Ovary (tissue), 10 donors: ENCODE results near the gene FAM222A. TPM values are rescaled to one million over a fixed set of nuclear protein-coding genes. Genes with fewer than 3 reads are reported as not detected.
A peak's percentile ranks its signal among the peaks of the same experiment; 100 is the strongest.

Source experiments
- DNase-seq, 5 donors: peaks; one replicate each; pipeline ENCODE4 v3.0.0-alpha.2; 2019 to 2020
- H3K27ac ChIP-seq, 2 donors: fragments of 200-600 bp; one replicate each; pipeline versions ENCODE4 v1.5.1 to v1.8.0; 2019 to 2022
- H3K27me3 ChIP-seq: fragments of 200-600 bp; one replicate; pipeline ENCODE4 v1.8.0; 2022
- H3K36me3 ChIP-seq: fragments of 200-600 bp; sonication (generic); one replicate; pipeline ENCODE4 v1.5.1; 2019
- H3K4me1 ChIP-seq: one replicate; pipeline ENCODE4 v1.8.1; 2013; ENCODE audit warnings: mild to moderate bottlenecking, moderate library complexity; ENCODE audit not compliant: insufficient read depth
- H3K4me3 ChIP-seq: fragments of 200-600 bp; sonication (generic); one replicate; pipeline ENCODE4 v1.5.1; 2017
- H3K9me3 ChIP-seq, 2 donors: fragments of 200-600 bp in 1 of 2; sonication (generic) in 1 of 2; one replicate each; pipeline versions ENCODE4 v1.5.1 to v1.8.1; 2013 to 2019; ENCODE audit warnings: mild to moderate bottlenecking in 1 of 2, moderate library complexity in 1 of 2
- CTCF ChIP-seq, 3 donors: fragments of 450-650 bp in 2 of 3; fragments of 200-600 bp in 1 of 3; IDR thresholded peaks; one replicate each; pipeline versions ENCODE4 v1.5.1 to v1.8.0; 2016 to 2022; ENCODE audit warnings: antibody characterized with exemption in 3 of 3, mild to moderate bottlenecking in 1 of 3
- EP300 ChIP-seq: sonication (generic); formaldehyde crosslinking; IDR thresholded peaks from one replicate; pipeline ENCODE4 v1.6.1; 2017; ENCODE audit warnings: antibody characterized with exemption
- POLR2A ChIP-seq: fragments of 450-650 bp; IDR thresholded peaks from one replicate; pipeline ENCODE4 v1.6.1; 2017; ENCODE audit warnings: antibody characterized with exemption, mild to moderate bottlenecking, moderate library complexity
- WGBS, 3 donors: extraction: QIAGEN DNeasy Blood & Tissue Kit in 1 of 3; methylation state at CpG; one replicate each; pipeline versions ENCODE4 v1.1.5 to v1.1.7; 2013 to 2017; 5-methylcytosine and 5-hydroxymethylcytosine counted together
- intact Hi-C, 4 donors: fragments of 100-400 bp; cut with DNase I; formaldehyde crosslinking; loops; one replicate each; pipeline versions ENCODE4 v1.11.0 to v1.15.1; 2022 to 2023
- long read RNA-seq, 3 donors: library from polyadenylated mRNA in 2 of 3; unstranded in 2 of 3; transcript quantifications; one replicate each; pipeline ENCODE4 v2.0.0 and lab custom pipeline, GENCODE V29; 2021 to 2026
- polyA plus RNA-seq, 2 donors: library from polyadenylated mRNA; stranded (reverse); fragments of 200-250 nt in 1 of 2; fragments of 350-450 nt in 1 of 2; fragmentation: Illumina TruSeq in 1 of 2; extraction: RNeasy Lipid Tissue Mini Kit (QIAGEN cat#74804) in 1 of 2; gene quantifications; one replicate each; pipeline ENCODE4 v1.2.3, GENCODE V29; 2013 to 2014
- total RNA-seq, 7 donors: library from RNA; depleted of rRNA in 2 of 7; stranded (reverse); fragments of >200 nt in 2 of 7; fragmentation: NEBNext Ultra II Directional in 3 of 7; extraction: Animal tissue kit (Norgen Biotek cat#: 25700) in 3 of 7; gene quantifications; one replicate each; pipeline versions ENCODE4 v1.1.0 to v1.2.4, GENCODE V29; 2016 to 2023
- donor health status: DM: no; HTN: no; CAD: no; lungs with moderate emphysema.
- donor health status: DM: no; HTN: no; CAD: no.
- donor health status: Bipolar disorder and iron deficiency.
- donor health status: DM: yes; HTN: yes; CAD: no.
- donor health status: DM: no; HTN: no; CAD: no.
- donor health status: DM: yes; HTN: yes; CAD: no.

FAM222A gene
- 10 to 100 TPM in 5 of 7 donors, 1 to 10 TPM in 2; 7.2 to 28.4 (median 15.3) TPM for total RNA-seq
- 10 to 100 TPM in 1 of 2 donors, 1 to 10 TPM in 1; 4.8 to 11.5 TPM for polyA plus RNA-seq
- long read RNA-seq, donor 1, partial matches to known transcripts = 32 of 34 reads
- long read RNA-seq, donor 1, other reads (novel, unspliced or antisense) = 1 of 34 reads
- long read RNA-seq, donor 2, partial matches to known transcripts = 0 of 1 reads
- long read RNA-seq, donor 2, other reads (novel, unspliced or antisense) = 0 of 1 reads
- long read RNA-seq, donor 3, transcript FAM222A-202 (3 exons, 3,294 nt) = major isoform, 27 of 45 reads
- long read RNA-seq, donor 3, partial matches to known transcripts = 16 of 45 reads
- long read RNA-seq, donor 3, other reads (novel, unspliced or antisense) = 2 of 45 reads

- Histone ChIP-seq H3K27ac (peak within 1 kb of the TSS; percentile 71 to 86), H3K27me3 (no peaks in the 10 kb centered on the region), H3K36me3 (no peaks in the 10 kb centered on the region), H3K4me1 (peaks cover 10% of the 10 kb centered on the region), H3K9me3 (no peaks in the 10 kb centered on the region), H3K4me3 (peak within 1 kb of the TSS; percentile 60)
- intact Hi-C loops = loop anchor here in 3 of 4 donors (10.0 kb wide), 2 partner anchors 119 to 199 kb away; no protein-coding TSS in a partner anchor
- TF ChIP-seq POLR2A = peak; percentile 30
- no peak for TF ChIP-seq EP300
- peak in 2 of 3 donors; percentile 36 to 39 for TF ChIP-seq CTCF (IDR thresholded peaks at IDR 0.05)
- 1% methylated on average over 78 to 88 of the region's 88 CpGs for WGBS, 3 donors
- DNase-seq = peak; percentile 98 to 99 (median 98)
Observed at GRCh38 chr12:109713187-109714070, at the start of gene FAM222A. Gene FAM222A, plus strand, starts transcription at chr12:109713825. Its CDS starts 30,322 bp downstream, at chr12:109744147.

GRCh38 chr12:109664402-109664801 is 49.2 kb upstream of the FAM222A start:
- no peak for DNase-seq
- Histone ChIP-seq H3K9me3 (no peaks in the 10 kb centered on the region), H3K36me3 (no peaks in the 10 kb centered on the region), H3K27ac (no peak overlapping the region), H3K4me1 (no peaks in the 10 kb centered on the region), H3K27me3 (no peaks in the 10 kb centered on the region), H3K4me3 (no peak overlapping the region)
- TF ChIP-seq POLR2A (no peak), EP300 (no peak), CTCF (IDR thresholded peaks at IDR 0.05) (no peak)
- WGBS, 3 donors = 70 to 81% (median 72%) methylated on average over 2 of the region's 2 CpGs
- intact Hi-C loops = no loop called here

GRCh38 chr12:109666068-109666467 is 47.6 kb upstream of the FAM222A start:
- TF ChIP-seq CTCF (IDR thresholded peaks at IDR 0.05) = no peak
- TF ChIP-seq EP300 = no peak
- TF ChIP-seq POLR2A = no peak
- no peaks in the 10 kb centered on the region for H3K27me3 ChIP-seq
- DNase-seq = no peak
- no peak overlapping the region for H3K4me3 ChIP-seq
- no peaks in the 10 kb centered on the region for H3K9me3 ChIP-seq
- WGBS, 3 donors = 82 to 90% (median 86%) methylated on average over 1 of the region's 1 CpG
- H3K27ac ChIP-seq = no peak overlapping the region
- no peaks in the 10 kb centered on the region for H3K36me3 ChIP-seq
- H3K4me1 ChIP-seq = no peaks in the 10 kb centered on the region
- intact Hi-C loops = no loop called here

- H3K27ac ChIP-seq = no peak overlapping the region
- no peak for TF ChIP-seq POLR2A
- no peak for TF ChIP-seq EP300
- TF ChIP-seq CTCF (IDR thresholded peaks at IDR 0.05) = no peak
- no peak overlapping the region for H3K4me3 ChIP-seq
- no peaks in the 10 kb centered on the region for H3K27me3 ChIP-seq
- WGBS, 3 donors = 15 to 16% (median 16%) methylated on average over 10 of the region's 10 CpGs
- no peaks in the 10 kb centered on the region for H3K4me1 ChIP-seq
- intact Hi-C loops = no loop called here
- no peaks in the 10 kb centered on the region for H3K36me3 ChIP-seq
- DNase-seq = no peak
- H3K9me3 ChIP-seq = no peaks in the 10 kb centered on the region
Observed at GRCh38 chr12:109670731-109671130, 42.9 kb upstream of the FAM222A start.
